CD4-positive, alpha-beta T cell (primary cell): ENCODE results near the gene DOCK8. TPM values are rescaled to one million over a fixed set of nuclear protein-coding genes. Genes with fewer than 3 reads are reported as not detected.
A peak's percentile ranks its signal among the peaks of the same experiment; 100 is the strongest.
"Not testable (repeated sequence)": the region's sequence is repeated elsewhere in the genome, so short reads cannot be mapped to it uniquely, and the experiment has no call there.

ENCODE experiments used
- ATAC-seq: fragments of 200-7000 bp; cut with Tn5 transposase; one replicate; pipeline ENCODE4 v1.10.0; 2022; ENCODE audit warnings: mild to moderate bottlenecking; ENCODE audit not compliant: poor library complexity
- CTCF ChIA-PET: fragments of 350-600 bp; sonication (Branson Sonifier 250); formaldehyde crosslinking; loops from one replicate; lab custom pipeline; 2021; ENCODE audit warnings: antibody characterized with exemption, inconsistent platforms; lab: Charles Lee
- POLR2A ChIA-PET: fragments of 350-600 bp; sonication (Branson Sonifier 250); formaldehyde crosslinking; loops from one replicate; lab custom pipeline; 2021; ENCODE audit warnings: antibody characterized with exemption, inconsistent platforms; lab: Charles Lee
- DNase-seq, 14 experiments: peaks; one replicate each; pipeline ENCODE4 v3.0.0-alpha.2; 2013 to 2020; ENCODE audit warnings: mixed read lengths in 2 of 14
- H3K27ac ChIP-seq, 2 donors: one replicate each; pipeline versions ENCODE4 v1.5.1 to v1.7.0; 2013; ENCODE audit warnings: low read length in 2 of 2, low read depth in 1 of 2, mild to moderate bottlenecking in 1 of 2
- H3K27me3 ChIP-seq, 2 experiments: 1 replicate in 1 of 2; 2 replicates in 1 of 2; pipeline versions ENCODE4 v1.6.1 to v1.7.0; 2013; ENCODE audit warnings: low read length in 2 of 2, control low read depth in 1 of 2, mild to moderate bottlenecking in 1 of 2, moderate library complexity in 1 of 2; ENCODE audit not compliant: insufficient read depth in 2 of 2, control insufficient read depth in 1 of 2
- H3K36me3 ChIP-seq: one replicate; pipeline ENCODE4 v1.6.1; 2013; ENCODE audit warnings: low read length, control low read depth; ENCODE audit not compliant: insufficient read depth
- H3K4me1 ChIP-seq: one replicate; pipeline ENCODE4 v1.6.1; 2013; ENCODE audit warnings: low read length, control low read depth; ENCODE audit not compliant: insufficient read depth
- H3K4me3 ChIP-seq: one replicate; pipeline ENCODE4 v1.5.1; 2013; ENCODE audit warnings: mild to moderate bottlenecking, low read length, moderate library complexity
- H3K9me3 ChIP-seq, 2 experiments: 1 replicate in 1 of 2; 2 replicates in 1 of 2; pipeline versions ENCODE4 v1.6.1 to v1.7.0; 2013; ENCODE audit warnings: low read length in 2 of 2, mild to moderate bottlenecking in 2 of 2, control low read depth in 1 of 2, moderate library complexity in 1 of 2; ENCODE audit not compliant: control insufficient read depth in 1 of 2, insufficient read depth in 1 of 2
- H3K27ac Mint-ChIP-seq: one replicate; pipeline ENCODE4 v1.8.0; 2020; ENCODE audit warnings: mixed read lengths
- H3K27me3 Mint-ChIP-seq: one replicate; pipeline ENCODE4 v1.8.0; 2021; ENCODE audit warnings: mixed read lengths
- H3K36me3 Mint-ChIP-seq: one replicate; pipeline ENCODE4 v1.8.0; 2021; ENCODE audit warnings: low read depth, mixed read lengths
- H3K4me1 Mint-ChIP-seq: one replicate; pipeline ENCODE4 v1.8.0; 2021; ENCODE audit warnings: low read depth, mixed read lengths
- H3K4me3 Mint-ChIP-seq: one replicate; pipeline ENCODE4 v1.8.0; 2020; ENCODE audit warnings: mild to moderate bottlenecking, mixed read lengths
- H3K9me3 Mint-ChIP-seq: one replicate; pipeline ENCODE4 v1.8.0; 2020; ENCODE audit warnings: mixed read lengths
- CTCF ChIP-seq: fragments of 200-600 bp; IDR thresholded peaks from one replicate; pipeline ENCODE4 v1.8.0; 2022; ENCODE audit warnings: antibody characterized with exemption, mild to moderate bottlenecking
- intact Hi-C, 2 experiments: fragments of 100-400 bp; cut with DNase I in 1 of 2; cut with micrococcal nuclease in 1 of 2; formaldehyde crosslinking; loops; one replicate each; pipeline versions ENCODE4 v1.15.1 to v1.9.0; 2023 to 2025; cut with DNase I, micrococcal nuclease
- total RNA-seq, 174 experiments: library from RNA in 2 of 174; stranded (reverse) in 2 of 174; gene quantifications; one replicate each; pipeline ENCODE4 v1.2.3 and lab custom pipeline; 2021 to 2026

The DOCK8 gene
- total RNA-seq, 2 experiments from 2014 or later, result 123 to 126 TPM

GRCh38 chr9:211557-211956 is 3.1 kb upstream of the DOCK8 start:
- no peak overlapping the region for H3K27ac ChIP-seq
- ChIA-PET CTCF (no interaction called here), POLR2A (no interaction called here)
- intact Hi-C loops, result no loop called here
- Mint-ChIP-seq H3K9me3 (no peaks in the 10 kb centered on the region), H3K27me3 (peaks cover 3% of the 10 kb centered on the region), H3K4me1 (peaks cover 2% of the 10 kb centered on the region), H3K27ac (no peak overlapping the region), H3K36me3 (no peaks in the 10 kb centered on the region), H3K4me3 (no peak overlapping the region)
- no peaks in the 10 kb centered on the region for H3K9me3 ChIP-seq
- peaks cover 9% of the 10 kb centered on the region for H3K4me1 ChIP-seq
- H3K4me3 ChIP-seq, result no peak overlapping the region
- H3K27me3 ChIP-seq, result no peaks in the 10 kb centered on the region
- DNase-seq (no peak), ATAC-seq (no peak)
- TF ChIP-seq CTCF, result no peak
- no peaks in the 10 kb centered on the region for H3K36me3 ChIP-seq

- intact Hi-C loops, result no loop called here
- H3K4me3 ChIP-seq, result no peak overlapping the region
- no peak for TF ChIP-seq CTCF
- no peaks in the 10 kb centered on the region for H3K36me3 ChIP-seq
- peaks cover 9% of the 10 kb centered on the region for H3K27me3 Mint-ChIP-seq
- H3K9me3 Mint-ChIP-seq, result no peaks in the 10 kb centered on the region
- H3K27me3 ChIP-seq, result no peaks in the 10 kb centered on the region
- H3K4me1 Mint-ChIP-seq, result peaks cover 5% of the 10 kb centered on the region
- DNase-seq (no peak), ATAC-seq (no peak)
- no peak overlapping the region for H3K27ac ChIP-seq
- no peak overlapping the region for H3K4me3 Mint-ChIP-seq
- peaks cover 11% of the 10 kb centered on the region for H3K4me1 ChIP-seq
- no peak overlapping the region for H3K27ac Mint-ChIP-seq
- ChIA-PET CTCF (no interaction called here), POLR2A (no interaction called here)
- H3K36me3 Mint-ChIP-seq, result no peaks in the 10 kb centered on the region
- H3K9me3 ChIP-seq, result no peaks in the 10 kb centered on the region
Measured at GRCh38 chr9:212297-212696, 2.4 kb upstream of the DOCK8 start.

GRCh38 chr9:213901-214300 is 764 bp upstream of the DOCK8 start:
- peaks cover 11% of the 10 kb centered on the region for H3K4me1 ChIP-seq
- not testable (repeated sequence) for H3K27me3 ChIP-seq, H3K27ac ChIP-seq, H3K4me1 Mint-ChIP-seq, ATAC-seq, H3K27me3 Mint-ChIP-seq, H3K9me3 Mint-ChIP-seq, H3K27ac Mint-ChIP-seq, DNase-seq, H3K36me3 ChIP-seq, H3K36me3 Mint-ChIP-seq, H3K9me3 ChIP-seq
- intact Hi-C loops, result loop anchor here (1.0 to 2.0 kb wide), 2 partner anchors 59 to 69 kb away; no protein-coding TSS in a partner anchor
- POLR2A ChIA-PET, result interaction anchor here (0.9 to 3.7 kb wide), 4 partner anchors 11 to 68 kb away, joined by 3 to 36 read pairs (median 8); no protein-coding TSS in a partner anchor
- H3K4me3 Mint-ChIP-seq, result peak overlapping the region; percentile 78
- CTCF ChIA-PET, result interaction anchor here (0.9 to 1.8 kb wide), 5 partner anchors 24 to 90 kb away, joined by 3 to 14 read pairs (median 3); no protein-coding TSS in a partner anchor
- peak overlapping the region; percentile 73 for H3K4me3 ChIP-seq

GRCh38 chr9:214351-214647 is 366 bp upstream of the DOCK8 start:
- intact Hi-C loops, result loop anchor here (1.0 to 2.0 kb wide), 2 partner anchors 59 to 69 kb away; no protein-coding TSS in a partner anchor
- ChIA-PET POLR2A (interaction anchor here (0.9 to 3.7 kb wide), 4 partner anchors 10 to 67 kb away, joined by 3 to 36 read pairs (median 8); no protein-coding TSS in a partner anchor), CTCF (interaction anchor here (0.7 to 1.8 kb wide), 13 partner anchors 9 to 90 kb away, joined by 3 to 14 read pairs (median 3); no protein-coding TSS in a partner anchor)
- Mint-ChIP-seq H3K4me3 (peak overlapping the region; percentile 78), H3K9me3 (no peaks in the 10 kb centered on the region), H3K36me3 (no peaks in the 10 kb centered on the region), H3K4me1 (peaks cover 5% of the 10 kb centered on the region), H3K27me3 (peaks cover 9% of the 10 kb centered on the region), H3K27ac (no peak overlapping the region)
- DNase-seq, result no peak
- no peak for TF ChIP-seq CTCF
- H3K36me3 ChIP-seq, result no peaks in the 10 kb centered on the region
- H3K9me3 ChIP-seq, result no peaks in the 10 kb centered on the region
- no peaks in the 10 kb centered on the region for H3K27me3 ChIP-seq
- no peak overlapping the region for H3K27ac ChIP-seq
- H3K4me1 ChIP-seq, result peaks cover 11% of the 10 kb centered on the region
- ATAC-seq, result no peak
- H3K4me3 ChIP-seq, result peak overlapping the region; percentile 73
